DND-41 (cell line): Measurements from ENCODE around the gene ABHD17A.

Experiments used
- CTCF ChIP-seq: IDR thresholded peaks from 2 replicates; pipeline ENCODE4 v1.5.1; 2012; ENCODE audit warnings: borderline replicate concordance, low read length, moderate library complexity, mild to moderate bottlenecking; ENCODE audit not compliant: poor library complexity, severe bottlenecking; ENCODE audit errors: extremely low read depth
- EZH2 ChIP-seq: IDR thresholded peaks from 3 replicates; pipeline ENCODE4 v1.6.1; 2012; ENCODE audit warnings: borderline replicate concordance, low read depth, mild to moderate bottlenecking, moderate library complexity, low read length, inconsistent platforms; ENCODE audit not compliant: severe bottlenecking

GRCh38 chr19:1844513-1845124, 40.7 kb downstream of the ABHD17A start:
- TF ChIP-seq CTCF = no peak
- no peak for TF ChIP-seq EZH2
